Liver (tissue), 9 donors: ENCODE data around the gene ARHGEF10L. TPM values are rescaled to one million over a fixed set of nuclear protein-coding genes. Genes with fewer than 3 reads are reported as not detected.

Experiments used
- DNase-seq: peaks from one replicate; pipeline ENCODE4 v3.0.0-alpha.2; 2017; ENCODE audit warnings: low spot score
- H3K27ac ChIP-seq, 2 donors: one replicate each; pipeline ENCODE4 v1.7.0; 2013; ENCODE audit warnings: inconsistent platforms in 2 of 2, low read length in 2 of 2, control low read depth in 1 of 2, low read depth in 1 of 2, mild to moderate bottlenecking in 1 of 2
- H3K27me3 ChIP-seq, 4 donors: one replicate each; pipeline versions ENCODE4 v1.6.1 to v1.7.0; 2013; ENCODE audit warnings: low read length in 3 of 4, inconsistent platforms in 1 of 4, mild to moderate bottlenecking in 1 of 4, moderate library complexity in 1 of 4; ENCODE audit not compliant: control insufficient read depth in 4 of 4, insufficient read depth in 4 of 4
- H3K36me3 ChIP-seq, 4 donors: one replicate each; pipeline versions ENCODE4 v1.6.1 to v1.7.0; 2013; ENCODE audit warnings: low read length in 3 of 4, mild to moderate bottlenecking in 3 of 4, low read depth in 1 of 4, moderate library complexity in 1 of 4; ENCODE audit not compliant: control insufficient read depth in 4 of 4, insufficient read depth in 3 of 4
- H3K4me1 ChIP-seq, 4 donors: one replicate each; pipeline versions ENCODE4 v1.6.1 to v1.7.0; 2013; ENCODE audit warnings: low read length in 3 of 4, mild to moderate bottlenecking in 3 of 4, moderate library complexity in 1 of 4; ENCODE audit not compliant: control insufficient read depth in 4 of 4, insufficient read depth in 4 of 4
- H3K4me3 ChIP-seq, 3 donors: one replicate each; pipeline versions ENCODE4 v1.6.1 to v1.7.0; 2013; ENCODE audit warnings: low read length in 3 of 3, control low read depth in 1 of 3, low read depth in 1 of 3, mild to moderate bottlenecking in 1 of 3
- H3K9ac ChIP-seq, 2 donors: one replicate each; pipeline ENCODE4 v1.7.0; 2013; ENCODE audit warnings: low read length in 2 of 2, mild to moderate bottlenecking in 2 of 2, moderate library complexity in 2 of 2, control low read depth in 1 of 2, low read depth in 1 of 2
- H3K9me3 ChIP-seq, 4 donors: one replicate each; pipeline versions ENCODE4 v1.6.1 to v1.7.0; 2013; ENCODE audit warnings: low read length in 3 of 4; ENCODE audit not compliant: control insufficient read depth in 4 of 4
- EGR1 ChIP-seq, 2 donors: IDR thresholded peaks; 2 replicates each; pipeline ENCODE4 v1.6.1; 2016 to 2018; ENCODE audit warnings: antibody characterized with exemption in 2 of 2, low read depth in 2 of 2
- FOXA1 ChIP-seq: IDR thresholded peaks from 2 replicates; pipeline ENCODE4 v1.6.1; 2016; ENCODE audit warnings: antibody characterized with exemption
- FOXA2 ChIP-seq: IDR thresholded peaks from 2 replicates; pipeline ENCODE4 v1.6.1; 2016; ENCODE audit warnings: antibody characterized with exemption
- GABPA ChIP-seq, 2 donors: IDR thresholded peaks in 1 of 2; conservative IDR thresholded peaks in 1 of 2; 2 replicates each; pipeline ENCODE4 v1.6.1; 2016; ENCODE audit warnings: antibody characterized with exemption in 2 of 2, mild to moderate bottlenecking in 1 of 2, moderate library complexity in 1 of 2
- HNF4A ChIP-seq, 2 donors: conservative IDR thresholded peaks; 2 replicates each; pipeline ENCODE4 v1.6.1; 2016; ENCODE audit warnings: antibody characterized with exemption in 2 of 2, mild to moderate bottlenecking in 2 of 2
- HNF4G ChIP-seq: IDR thresholded peaks from 2 replicates; pipeline ENCODE4 v1.6.1; 2016; ENCODE audit warnings: antibody characterized with exemption
- JUND ChIP-seq, 2 donors: IDR thresholded peaks; 2 replicates each; pipeline ENCODE4 v1.6.1; 2016; ENCODE audit warnings: antibody characterized with exemption in 2 of 2
- MAX ChIP-seq: IDR thresholded peaks from 2 replicates; pipeline ENCODE4 v1.6.1; 2016; ENCODE audit warnings: antibody characterized with exemption
- NR2F2 ChIP-seq: IDR thresholded peaks from 2 replicates; pipeline ENCODE4 v1.6.1; 2016; ENCODE audit warnings: antibody characterized with exemption
- RAD21 ChIP-seq, 2 donors: IDR thresholded peaks; 2 replicates each; pipeline ENCODE4 v1.6.1; 2016; ENCODE audit warnings: antibody characterized with exemption in 2 of 2, mild to moderate bottlenecking in 2 of 2
- RXRA ChIP-seq, 2 donors: IDR thresholded peaks; 2 replicates each; pipeline ENCODE4 v1.6.1; 2017 to 2018; ENCODE audit warnings: antibody characterized with exemption in 2 of 2, mild to moderate bottlenecking in 1 of 2
- SP1 ChIP-seq: IDR thresholded peaks from 2 replicates; pipeline ENCODE4 v1.6.1; 2018; ENCODE audit warnings: antibody characterized with exemption, mild to moderate bottlenecking
- TAF1 ChIP-seq: conservative IDR thresholded peaks from 2 replicates; pipeline ENCODE4 v1.6.1; 2016; ENCODE audit warnings: antibody characterized with exemption, mild to moderate bottlenecking
- YY1 ChIP-seq: IDR thresholded peaks from 2 replicates; pipeline ENCODE4 v1.6.1; 2016; ENCODE audit warnings: antibody characterized with exemption, mild to moderate bottlenecking
- WGBS: extraction: QIAGEN DNeasy Blood & Tissue Kit; methylation state at CpG from one replicate; pipeline ENCODE4 v1.1.7; 2013; 5-methylcytosine and 5-hydroxymethylcytosine counted together
- polyA plus RNA-seq, 2 donors: library from polyadenylated mRNA; stranded (reverse) in 1 of 2; unstranded in 1 of 2; fragments of 200-250 nt in 1 of 2; fragments of >200 nt in 1 of 2; fragmentation: Nextera tagmentation in 1 of 2; extraction: Ambion mirVana in 1 of 2; gene quantifications; one replicate each; pipeline versions ENCODE4 v1.2.1 to v1.2.3, GENCODE V29; 2013 to 2015
- total RNA-seq, 2 donors: library from RNA; depleted of rRNA; stranded (reverse); fragments of >200 nt; gene quantifications; one replicate each; pipeline ENCODE4 v1.2.3, GENCODE V29; 2014
- TF ChIP-seq, protein P1 (sequence below): fragments of 150-350 bp; IDR thresholded peaks from 2 replicates; pipeline ENCODE4 v1.5.1; 2017; ENCODE audit warnings: improper control_type of control experiment, low read depth, low read length; ENCODE audit not compliant: missing input control
- TF ChIP-seq, protein P2 (sequence below): IDR thresholded peaks from 2 replicates; pipeline ENCODE4 v1.6.1; 2016; ENCODE audit warnings: antibody characterized with exemption
- TF ChIP-seq, protein P3 (sequence below): IDR thresholded peaks from 2 replicates; pipeline ENCODE4 v1.6.1; 2016; ENCODE audit warnings: antibody characterized with exemption
- TF ChIP-seq, protein P4 (sequence below): IDR thresholded peaks from 2 replicates; pipeline ENCODE4 v1.6.1; 2016; ENCODE audit warnings: antibody characterized with exemption, mild to moderate bottlenecking
- donor health status: healthy.
- donor health status: healthy.
- donor health status: healthy.
- donor health status: healthy.
- donor health status: healthy.

The ARHGEF10L gene
- total and polyA plus RNA-seq, 4 donors = 26.3 to 169 (median 57.5) TPM

DNA sequence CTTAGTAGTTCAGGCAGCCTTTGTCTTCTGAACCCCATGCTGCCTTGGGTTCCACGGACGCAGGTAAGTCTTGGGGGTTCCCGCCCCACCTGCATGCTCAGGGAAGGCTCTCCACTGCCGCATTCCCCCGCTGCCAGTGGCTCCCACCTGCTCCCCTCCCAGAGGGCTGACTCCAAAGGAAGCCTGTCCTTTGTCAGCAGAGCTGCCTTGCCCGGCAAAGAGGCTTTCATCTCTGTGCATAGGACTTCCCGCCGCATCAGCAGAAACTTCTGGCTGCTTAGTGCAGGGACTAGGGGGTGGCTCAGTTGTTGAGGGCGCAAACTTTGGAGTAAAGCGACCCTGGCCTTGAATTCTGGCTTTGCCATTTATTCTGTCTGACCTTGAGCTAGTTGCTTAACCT is 190.4 kb downstream of the ARHGEF10L start:
- 74% methylated on average over 10 of the region's 10 CpGs for WGBS
- Histone ChIP-seq H3K27me3 (no peaks in the 10 kb centered on the region), H3K9ac (no peak overlapping the region), H3K4me1 (no peaks in the 10 kb centered on the region), H3K27ac (no peak overlapping the region), H3K36me3 (no peaks in the 10 kb centered on the region), H3K9me3 (no peaks in the 10 kb centered on the region), H3K4me3 (no peak overlapping the region)
- DNase-seq = no peak
- TF ChIP-seq FOXA2 (no peak), HNF4G (no peak), HNF4A (conservative IDR thresholded peaks at IDR 0.05) (no peak), MAX (no peak), GABPA (IDR thresholded peaks at IDR 0.05 in 1 of 2, conservative IDR thresholded peaks at IDR 0.05 in 1 of 2) (no peak), RXRA (IDR thresholded peaks at IDR 0.05) (no peak), FOXA1 (no peak), TAF1 (no peak), NR2F2 (no peak), JUND (IDR thresholded peaks at IDR 0.05) (no peak), RAD21 (IDR thresholded peaks at IDR 0.05) (no peak), SP1 (no peak), EGR1 (IDR thresholded peaks at IDR 0.05; ENCODE audit: low read depth in 2 of 2) (no peak), YY1 (no peak)
- TF ChIP-seq, protein P1, sequence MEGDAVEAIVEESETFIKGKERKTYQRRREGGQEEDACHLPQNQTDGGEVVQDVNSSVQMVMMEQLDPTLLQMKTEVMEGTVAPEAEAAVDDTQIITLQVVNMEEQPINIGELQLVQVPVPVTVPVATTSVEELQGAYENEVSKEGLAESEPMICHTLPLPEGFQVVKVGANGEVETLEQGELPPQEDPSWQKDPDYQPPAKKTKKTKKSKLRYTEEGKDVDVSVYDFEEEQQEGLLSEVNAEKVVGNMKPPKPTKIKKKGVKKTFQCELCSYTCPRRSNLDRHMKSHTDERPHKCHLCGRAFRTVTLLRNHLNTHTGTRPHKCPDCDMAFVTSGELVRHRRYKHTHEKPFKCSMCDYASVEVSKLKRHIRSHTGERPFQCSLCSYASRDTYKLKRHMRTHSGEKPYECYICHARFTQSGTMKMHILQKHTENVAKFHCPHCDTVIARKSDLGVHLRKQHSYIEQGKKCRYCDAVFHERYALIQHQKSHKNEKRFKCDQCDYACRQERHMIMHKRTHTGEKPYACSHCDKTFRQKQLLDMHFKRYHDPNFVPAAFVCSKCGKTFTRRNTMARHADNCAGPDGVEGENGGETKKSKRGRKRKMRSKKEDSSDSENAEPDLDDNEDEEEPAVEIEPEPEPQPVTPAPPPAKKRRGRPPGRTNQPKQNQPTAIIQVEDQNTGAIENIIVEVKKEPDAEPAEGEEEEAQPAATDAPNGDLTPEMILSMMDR = no peak
- TF ChIP-seq, protein P2, sequence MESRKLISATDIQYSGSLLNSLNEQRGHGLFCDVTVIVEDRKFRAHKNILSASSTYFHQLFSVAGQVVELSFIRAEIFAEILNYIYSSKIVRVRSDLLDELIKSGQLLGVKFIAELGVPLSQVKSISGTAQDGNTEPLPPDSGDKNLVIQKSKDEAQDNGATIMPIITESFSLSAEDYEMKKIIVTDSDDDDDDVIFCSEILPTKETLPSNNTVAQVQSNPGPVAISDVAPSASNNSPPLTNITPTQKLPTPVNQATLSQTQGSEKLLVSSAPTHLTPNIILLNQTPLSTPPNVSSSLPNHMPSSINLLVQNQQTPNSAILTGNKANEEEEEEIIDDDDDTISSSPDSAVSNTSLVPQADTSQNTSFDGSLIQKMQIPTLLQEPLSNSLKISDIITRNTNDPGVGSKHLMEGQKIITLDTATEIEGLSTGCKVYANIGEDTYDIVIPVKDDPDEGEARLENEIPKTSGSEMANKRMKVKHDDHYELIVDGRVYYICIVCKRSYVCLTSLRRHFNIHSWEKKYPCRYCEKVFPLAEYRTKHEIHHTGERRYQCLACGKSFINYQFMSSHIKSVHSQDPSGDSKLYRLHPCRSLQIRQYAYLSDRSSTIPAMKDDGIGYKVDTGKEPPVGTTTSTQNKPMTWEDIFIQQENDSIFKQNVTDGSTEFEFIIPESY = no peak
- TF ChIP-seq, protein P3, sequence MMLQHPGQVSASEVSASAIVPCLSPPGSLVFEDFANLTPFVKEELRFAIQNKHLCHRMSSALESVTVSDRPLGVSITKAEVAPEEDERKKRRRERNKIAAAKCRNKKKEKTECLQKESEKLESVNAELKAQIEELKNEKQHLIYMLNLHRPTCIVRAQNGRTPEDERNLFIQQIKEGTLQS = no peak
- TF ChIP-seq, protein P4, sequence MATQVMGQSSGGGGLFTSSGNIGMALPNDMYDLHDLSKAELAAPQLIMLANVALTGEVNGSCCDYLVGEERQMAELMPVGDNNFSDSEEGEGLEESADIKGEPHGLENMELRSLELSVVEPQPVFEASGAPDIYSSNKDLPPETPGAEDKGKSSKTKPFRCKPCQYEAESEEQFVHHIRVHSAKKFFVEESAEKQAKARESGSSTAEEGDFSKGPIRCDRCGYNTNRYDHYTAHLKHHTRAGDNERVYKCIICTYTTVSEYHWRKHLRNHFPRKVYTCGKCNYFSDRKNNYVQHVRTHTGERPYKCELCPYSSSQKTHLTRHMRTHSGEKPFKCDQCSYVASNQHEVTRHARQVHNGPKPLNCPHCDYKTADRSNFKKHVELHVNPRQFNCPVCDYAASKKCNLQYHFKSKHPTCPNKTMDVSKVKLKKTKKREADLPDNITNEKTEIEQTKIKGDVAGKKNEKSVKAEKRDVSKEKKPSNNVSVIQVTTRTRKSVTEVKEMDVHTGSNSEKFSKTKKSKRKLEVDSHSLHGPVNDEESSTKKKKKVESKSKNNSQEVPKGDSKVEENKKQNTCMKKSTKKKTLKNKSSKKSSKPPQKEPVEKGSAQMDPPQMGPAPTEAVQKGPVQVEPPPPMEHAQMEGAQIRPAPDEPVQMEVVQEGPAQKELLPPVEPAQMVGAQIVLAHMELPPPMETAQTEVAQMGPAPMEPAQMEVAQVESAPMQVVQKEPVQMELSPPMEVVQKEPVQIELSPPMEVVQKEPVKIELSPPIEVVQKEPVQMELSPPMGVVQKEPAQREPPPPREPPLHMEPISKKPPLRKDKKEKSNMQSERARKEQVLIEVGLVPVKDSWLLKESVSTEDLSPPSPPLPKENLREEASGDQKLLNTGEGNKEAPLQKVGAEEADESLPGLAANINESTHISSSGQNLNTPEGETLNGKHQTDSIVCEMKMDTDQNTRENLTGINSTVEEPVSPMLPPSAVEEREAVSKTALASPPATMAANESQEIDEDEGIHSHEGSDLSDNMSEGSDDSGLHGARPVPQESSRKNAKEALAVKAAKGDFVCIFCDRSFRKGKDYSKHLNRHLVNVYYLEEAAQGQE = no peak
